HG02623 (cell line): Measurements from ENCODE around the gene NUDT21.
"Not testable (repeated sequence)": the region's sequence is repeated elsewhere in the genome, so short reads cannot be mapped to it uniquely, and the experiment has no call there.

Experiments
- ATAC-seq: cut with Tn5 transposase; IDR thresholded peaks from one replicate; pipeline ENCODE4 v1.9.1; 2021; ENCODE audit warnings: moderate library complexity; ENCODE audit not compliant: unreplicated experiment

Gene NUDT21

DNA sequence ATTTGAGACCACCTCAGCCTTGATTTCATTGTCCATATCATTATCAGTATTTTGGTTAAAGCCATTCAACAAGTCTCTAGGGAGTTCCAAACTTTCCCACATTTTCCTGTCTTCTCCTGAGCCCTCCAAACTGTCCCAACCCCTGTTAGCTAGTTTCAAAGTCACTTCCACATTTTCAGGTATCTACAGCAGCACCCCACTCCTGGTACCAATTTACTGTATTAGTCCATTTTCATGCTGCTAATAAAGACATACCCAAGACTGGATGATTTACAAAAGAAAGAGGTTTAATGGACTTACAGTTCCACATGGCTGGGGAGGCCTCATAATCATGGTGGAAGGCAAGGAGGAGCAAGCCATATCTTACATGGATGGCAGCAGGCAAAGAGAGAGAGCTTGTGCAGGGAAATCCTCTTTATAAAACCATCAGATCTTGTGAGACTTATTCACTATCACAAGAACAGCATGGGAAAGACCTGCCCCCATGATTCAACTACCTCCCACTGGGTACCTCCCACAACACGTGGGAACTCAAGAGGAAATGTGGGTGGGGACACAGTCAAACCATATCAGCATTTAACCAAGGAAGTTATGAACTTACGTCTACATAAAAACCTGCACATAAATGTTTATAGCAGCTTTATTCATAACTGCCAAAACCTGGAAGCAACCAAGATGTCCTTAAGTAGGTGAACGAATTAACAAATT, 70.2 kb downstream of the NUDT21 start:
- ATAC-seq, result not testable (repeated sequence)
